ENCODE results near the gene TRPM1.

The TRPM1 gene

GRCh38 chr15:31046759-31047359, 54.7 kb downstream of the TRPM1 start:
- DNase-seq, result no peak

DNA sequence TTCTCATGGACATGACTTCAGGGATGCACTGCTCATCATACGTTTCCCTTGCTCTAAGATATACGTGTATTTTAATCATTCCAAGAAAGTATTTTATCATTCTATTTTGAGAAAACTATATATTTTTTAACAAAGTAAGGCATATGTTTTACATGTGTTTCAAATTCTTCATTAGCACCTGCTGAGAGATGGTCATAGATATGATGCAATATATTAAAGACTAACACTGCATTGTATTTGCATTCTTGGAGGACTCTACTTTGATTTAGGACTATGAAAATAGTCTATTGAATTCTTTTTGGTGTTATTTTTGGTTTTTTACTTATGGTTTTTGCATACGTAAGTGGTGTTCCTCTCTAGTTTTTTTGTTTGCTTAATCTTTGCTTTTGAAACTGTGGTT, 55.9 kb downstream of the TRPM1 start:
- DNase-seq, result no peak

DNA sequence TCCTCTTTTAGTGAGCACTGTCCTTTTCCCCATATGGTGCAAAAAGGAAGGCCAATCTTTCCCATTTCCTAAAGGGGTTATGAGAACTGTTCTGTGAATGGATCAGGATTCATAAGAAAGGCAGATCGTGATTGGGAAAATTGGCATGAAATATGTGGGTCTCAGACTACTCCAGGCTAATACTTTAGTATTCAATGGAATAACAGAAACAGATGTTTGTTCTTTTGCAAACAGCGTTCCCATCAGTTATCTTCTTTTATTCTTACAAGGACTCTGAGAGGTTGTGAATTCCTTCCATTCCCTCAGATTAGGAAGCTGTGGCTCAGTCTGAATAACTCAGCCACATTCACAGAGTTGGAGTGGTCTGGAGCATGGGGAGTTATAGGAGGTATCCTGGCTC, 58.8 kb downstream of the TRPM1 start:
- DNase-seq, result no peak

DNA sequence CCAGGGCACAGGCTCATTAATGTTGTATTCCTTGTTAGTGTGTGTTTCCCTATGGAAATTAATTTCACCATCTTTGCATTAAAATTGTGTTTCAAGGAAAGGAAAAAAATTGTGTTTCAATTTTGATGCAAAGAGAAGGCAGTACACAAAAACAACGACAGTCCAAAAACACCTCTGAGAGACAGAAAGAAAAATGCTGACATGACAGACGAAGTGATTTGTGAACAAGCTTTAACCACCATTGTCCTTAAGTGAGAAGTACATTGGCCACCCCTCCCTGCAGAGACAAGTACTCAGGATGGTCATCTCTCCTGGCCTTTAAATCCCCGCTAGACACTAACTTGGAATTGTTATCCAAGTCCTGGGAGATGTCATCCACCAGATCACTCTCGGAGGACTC, 59.9 kb downstream of the TRPM1 start:
- DNase-seq, result no peak

DNA sequence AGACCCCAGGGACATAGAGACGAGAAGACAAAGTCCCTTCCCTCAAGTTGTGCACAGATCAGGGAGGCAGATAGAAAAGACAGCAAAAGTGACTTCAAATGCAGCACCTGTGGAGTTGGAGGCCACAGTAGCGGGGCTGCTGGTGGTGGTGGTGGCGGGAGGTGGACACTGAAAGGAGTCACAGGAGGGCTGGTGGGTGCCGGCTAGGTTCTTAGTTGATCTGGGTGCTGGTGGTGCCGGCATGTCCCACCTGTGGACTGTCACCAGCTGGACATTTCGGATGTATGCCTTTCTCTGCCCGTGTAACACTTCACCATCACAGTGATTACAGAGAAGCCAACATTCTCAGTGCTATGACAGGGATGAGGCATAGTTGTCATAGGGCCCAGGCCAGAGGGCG, 60.9 kb downstream of the TRPM1 start:
- no peak for DNase-seq

GRCh38 chr15:31039961-31040360, 61.6 kb downstream of the TRPM1 start:
- no peak for DNase-seq

GRCh38 chr15:31037731-31038477, 63.6 kb downstream of the TRPM1 start:
- no peak for DNase-seq

- no peak for DNase-seq
Measured at GRCh38 chr15:31036783-31037182, 64.7 kb downstream of the TRPM1 start.

- no peak for DNase-seq
Measured at GRCh38 chr15:31035610-31036009, 65.9 kb downstream of the TRPM1 start.

- DNase-seq, result no peak
Measured at GRCh38 chr15:31034152-31034551, 67.4 kb downstream of the TRPM1 start.

- no peak for DNase-seq
Measured at GRCh38 chr15:31032961-31033371, 68.6 kb downstream of the TRPM1 start.

DNA sequence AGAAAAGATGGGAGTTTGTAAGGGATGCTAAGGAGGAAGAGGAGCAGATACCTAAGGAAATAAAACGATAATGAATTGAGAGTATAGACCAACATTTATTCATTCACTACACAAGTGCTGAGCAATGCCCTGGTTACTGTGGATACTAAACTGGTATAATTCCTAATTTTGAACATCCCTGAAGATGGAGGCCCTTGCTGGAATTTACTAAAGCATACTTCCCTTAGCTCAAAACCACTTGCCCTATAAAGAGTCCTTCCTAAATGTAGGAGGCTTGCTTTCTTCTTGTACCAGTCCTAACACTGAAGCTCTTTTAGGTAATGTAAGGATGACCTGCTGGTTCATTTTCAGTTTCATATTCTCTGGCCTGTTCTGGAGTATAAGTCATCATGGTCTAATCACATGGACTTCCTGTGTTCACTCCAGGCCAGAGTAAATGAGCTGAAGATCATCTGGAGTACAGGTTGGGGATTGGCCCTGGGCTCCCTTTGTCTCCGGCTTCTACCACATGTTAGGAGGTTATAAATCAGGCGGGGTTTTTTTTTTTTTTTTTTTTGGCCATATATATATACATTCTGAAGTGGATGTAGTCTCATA, 70.0 kb downstream of the TRPM1 start:
- no peak for DNase-seq

DNA sequence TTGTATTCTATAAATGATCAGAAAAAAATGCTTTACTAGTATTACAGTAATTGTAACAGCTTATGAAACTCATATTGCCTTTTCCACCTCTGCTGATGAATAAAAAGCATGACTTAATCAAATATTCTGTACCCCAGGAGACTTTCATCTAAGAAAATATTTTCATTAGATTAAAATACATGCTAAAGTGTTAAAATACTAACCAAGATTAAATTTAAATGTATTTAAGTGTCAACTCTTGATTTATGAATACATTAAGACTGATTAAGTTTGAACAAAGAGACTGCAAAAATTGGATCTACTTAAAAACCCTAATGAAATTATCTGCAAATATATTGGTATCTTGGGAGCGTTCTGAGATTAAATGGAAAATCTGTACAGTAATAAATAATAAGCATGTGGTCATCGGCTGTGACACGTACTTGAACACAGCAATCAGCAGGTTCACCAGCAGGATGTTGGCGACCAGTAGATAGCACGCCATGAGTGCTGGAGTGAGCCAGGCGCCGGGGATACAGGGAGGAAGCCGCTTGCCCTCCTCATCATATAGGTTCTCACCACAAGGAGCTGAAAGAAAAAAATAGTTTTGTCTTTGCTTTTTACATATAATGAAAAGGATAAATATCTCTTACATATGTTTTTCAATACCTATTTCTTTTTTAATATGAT, 73.5 kb downstream of the TRPM1 start:
- DNase-seq, result no peak

GRCh38 chr15:31025996-31026395, 75.5 kb downstream of the TRPM1 start:
- no peak for DNase-seq

- DNase-seq, result no peak
Measured at GRCh38 chr15:31024979-31025378, 76.5 kb downstream of the TRPM1 start.

- DNase-seq, result no peak
Measured at GRCh38 chr15:31024330-31024729, 77.2 kb downstream of the TRPM1 start.

- no peak for DNase-seq
Measured at GRCh38 chr15:31023841-31024240, 77.7 kb downstream of the TRPM1 start.

GRCh38 chr15:31021067-31021665, 80.4 kb downstream of the TRPM1 start:
- no peak for DNase-seq

DNA sequence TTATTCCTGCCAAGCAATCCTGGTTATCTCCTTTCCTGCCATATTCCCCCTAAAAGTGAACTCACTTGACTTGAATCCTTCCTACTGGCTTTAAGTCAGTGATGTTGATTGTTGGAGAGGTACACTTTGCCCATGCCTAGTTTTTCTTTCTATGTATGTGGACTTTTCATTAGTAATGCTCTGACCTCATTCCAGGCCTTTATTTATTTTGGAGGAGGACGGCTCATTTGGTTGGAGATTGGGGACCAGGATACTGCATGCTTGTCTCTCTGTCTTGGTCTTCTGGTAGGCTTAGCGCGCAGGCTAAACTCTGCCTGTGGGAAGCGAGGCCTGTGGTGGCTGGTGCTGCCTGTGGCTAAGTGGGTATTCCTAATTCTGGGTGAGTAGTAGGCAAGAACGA, 81.0 kb downstream of the TRPM1 start:
- no peak for DNase-seq

GRCh38 chr15:31019986-31020385, 81.5 kb downstream of the TRPM1 start:
- no peak for DNase-seq

DNA sequence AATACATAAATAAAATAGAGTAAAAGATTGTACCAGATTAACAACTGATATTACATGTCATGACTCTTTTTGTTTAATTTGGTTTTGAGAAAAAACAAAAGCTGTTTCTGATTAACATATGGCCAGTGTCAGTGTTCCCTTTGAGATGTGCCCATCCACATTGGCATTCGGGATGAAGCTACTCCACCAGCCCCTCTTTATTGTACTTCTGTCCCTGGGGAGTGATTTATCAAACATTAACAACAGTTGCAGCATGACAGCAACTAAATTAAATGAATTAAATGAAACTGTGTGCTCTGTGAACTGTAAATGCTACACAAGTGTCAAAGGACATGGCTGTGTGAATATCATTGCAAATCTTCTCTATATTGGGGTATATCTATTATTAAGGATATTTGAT, 84.2 kb downstream of the TRPM1 start:
- DNase-seq, result no peak

DNA sequence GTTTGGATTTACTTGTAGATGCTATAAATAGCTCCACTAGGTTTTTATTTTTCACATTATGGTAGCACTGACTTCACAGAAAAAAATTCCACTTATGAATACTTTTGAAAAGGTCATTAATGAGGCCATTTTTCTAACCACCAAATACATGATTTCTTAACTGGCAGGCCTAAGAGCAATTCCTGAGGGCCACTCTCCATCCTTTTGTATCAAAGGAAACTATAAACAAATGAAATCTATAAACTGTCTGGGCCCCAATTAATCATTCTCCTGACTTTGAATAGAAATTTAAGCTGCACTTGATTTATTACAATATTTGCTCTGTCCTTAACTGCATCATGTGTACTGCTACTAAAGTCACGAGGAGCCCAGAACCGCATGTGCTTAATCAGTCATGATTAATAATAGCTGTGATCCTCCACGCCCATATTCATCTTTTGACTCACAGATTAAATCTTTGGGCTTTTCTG, 85.0 kb downstream of the TRPM1 start:
- DNase-seq, result no peak

- DNase-seq, result no peak
Measured at GRCh38 chr15:31014608-31014925, 87.0 kb downstream of the TRPM1 start.

Measured in SHP77 (cell line).